VCaP (cell line): ENCODE results near the gene KLHL9.

Source experiments
- H3K27ac ChIP-seq: fragments of 450-650 bp; 2 replicates; pipeline ENCODE4 v1.5.1; 2017
- TF ChIP-seq, protein P1 (sequence below): fragments of 450-650 bp; conservative IDR thresholded peaks from 2 replicates; pipeline ENCODE4 v1.5.1; 2017; ENCODE audit warnings: mild to moderate bottlenecking, moderate library complexity

Gene KLHL9

DNA sequence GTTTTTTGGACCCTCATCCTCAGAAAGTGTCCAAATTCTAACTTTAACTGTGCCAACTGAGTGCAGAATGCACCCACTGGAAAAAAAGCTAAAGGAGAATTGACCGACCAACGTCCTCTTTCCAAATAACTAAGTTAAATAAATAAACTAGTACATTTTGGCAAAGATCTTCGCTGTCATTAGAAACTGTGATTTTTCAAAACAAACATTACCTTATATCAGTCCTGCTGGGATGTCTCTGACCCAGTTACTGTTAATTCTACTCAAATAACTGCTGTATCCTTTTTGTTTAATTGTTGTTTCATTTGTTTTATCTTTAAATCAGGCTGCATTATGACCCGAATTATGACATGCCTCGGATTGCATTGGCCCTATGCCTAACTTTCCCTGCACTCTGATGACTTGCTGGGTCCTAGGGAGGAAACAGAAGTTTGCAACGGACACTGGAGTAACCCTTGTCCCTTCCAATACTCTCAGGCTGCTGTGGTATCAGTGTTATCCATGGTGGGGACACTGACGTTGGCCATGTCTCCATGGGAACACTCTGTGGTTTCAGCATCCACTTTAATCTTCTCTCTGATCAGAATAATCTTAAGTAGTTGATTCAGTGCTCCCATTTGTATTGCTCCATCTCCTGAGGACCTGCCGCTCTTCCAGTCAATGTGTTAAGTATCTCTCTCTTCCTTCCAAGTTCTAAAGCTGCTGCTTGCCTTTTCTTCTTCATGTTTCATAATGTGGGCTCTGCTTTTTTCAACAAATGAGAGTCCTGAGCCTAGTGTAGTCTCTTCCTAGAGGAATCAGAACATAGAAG lies 19.0 kb downstream of the KLHL9 start:
- H3K27ac ChIP-seq = peak overlapping the region; percentile 44
- TF ChIP-seq, protein P1, sequence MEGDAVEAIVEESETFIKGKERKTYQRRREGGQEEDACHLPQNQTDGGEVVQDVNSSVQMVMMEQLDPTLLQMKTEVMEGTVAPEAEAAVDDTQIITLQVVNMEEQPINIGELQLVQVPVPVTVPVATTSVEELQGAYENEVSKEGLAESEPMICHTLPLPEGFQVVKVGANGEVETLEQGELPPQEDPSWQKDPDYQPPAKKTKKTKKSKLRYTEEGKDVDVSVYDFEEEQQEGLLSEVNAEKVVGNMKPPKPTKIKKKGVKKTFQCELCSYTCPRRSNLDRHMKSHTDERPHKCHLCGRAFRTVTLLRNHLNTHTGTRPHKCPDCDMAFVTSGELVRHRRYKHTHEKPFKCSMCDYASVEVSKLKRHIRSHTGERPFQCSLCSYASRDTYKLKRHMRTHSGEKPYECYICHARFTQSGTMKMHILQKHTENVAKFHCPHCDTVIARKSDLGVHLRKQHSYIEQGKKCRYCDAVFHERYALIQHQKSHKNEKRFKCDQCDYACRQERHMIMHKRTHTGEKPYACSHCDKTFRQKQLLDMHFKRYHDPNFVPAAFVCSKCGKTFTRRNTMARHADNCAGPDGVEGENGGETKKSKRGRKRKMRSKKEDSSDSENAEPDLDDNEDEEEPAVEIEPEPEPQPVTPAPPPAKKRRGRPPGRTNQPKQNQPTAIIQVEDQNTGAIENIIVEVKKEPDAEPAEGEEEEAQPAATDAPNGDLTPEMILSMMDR = no peak

DNA sequence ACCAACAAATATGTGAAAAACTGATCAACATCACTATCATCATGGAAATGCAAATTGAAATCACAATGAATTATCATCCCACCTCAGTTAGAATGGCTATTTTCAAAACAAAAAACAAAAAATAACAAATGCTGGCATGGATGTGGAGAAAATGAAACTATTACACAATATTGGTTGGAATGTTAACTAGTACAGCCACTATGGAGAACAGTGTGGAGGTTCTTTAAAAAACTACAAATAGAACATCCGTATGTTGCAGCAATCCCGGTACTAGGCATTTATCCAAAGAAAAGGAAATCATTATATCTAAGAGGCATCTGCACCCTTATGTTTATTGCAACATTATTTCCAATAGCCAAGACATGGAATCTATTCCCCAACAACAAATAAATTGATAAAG lies 21.1 kb downstream of the KLHL9 start:
- H3K27ac ChIP-seq = no peak overlapping the region
- TF ChIP-seq, protein P1 = no peak

DNA sequence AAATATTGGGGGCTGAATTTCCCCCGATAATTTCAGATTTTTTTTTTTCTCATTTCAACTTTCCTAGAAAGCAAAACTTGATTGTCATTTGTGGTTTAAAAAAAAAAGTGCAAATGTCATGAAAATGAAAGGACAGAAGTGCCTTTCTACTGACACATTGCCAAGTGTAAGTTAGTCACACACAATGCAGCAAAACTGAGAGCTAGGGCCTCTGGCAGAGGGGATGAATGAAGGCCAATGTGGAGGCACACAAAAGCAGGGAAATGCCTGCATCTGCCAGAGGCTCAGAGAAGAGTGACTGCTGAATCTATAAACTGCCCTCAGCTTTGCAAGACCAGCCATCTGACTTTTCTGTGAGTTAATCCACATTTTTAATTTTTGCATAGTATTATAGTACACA lies 23.3 kb downstream of the KLHL9 start:
- H3K27ac ChIP-seq = no peak overlapping the region
- TF ChIP-seq, protein P1 = no peak

DNA sequence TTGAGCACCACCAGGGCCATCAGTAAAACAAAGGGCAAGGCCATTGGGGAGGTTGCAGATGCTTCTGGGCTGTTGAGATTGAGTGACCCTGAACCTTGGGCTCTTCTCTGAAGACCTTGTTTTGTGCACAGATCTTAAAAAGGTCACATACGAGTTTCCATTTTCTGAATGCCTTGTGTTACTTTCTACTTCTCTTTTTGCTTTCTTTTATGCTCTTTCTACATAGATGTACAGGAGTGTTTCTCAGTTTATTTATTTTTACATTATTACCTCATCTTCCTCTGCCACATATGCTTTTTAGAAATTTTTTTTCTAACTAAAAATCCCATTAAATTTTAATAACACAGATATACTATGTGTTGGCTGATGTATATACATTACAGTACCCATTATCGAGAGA lies 30.0 kb downstream of the KLHL9 start, which contains the start of gene IFNA5:
Gene IFNA5, minus strand, starts transcription at position 101 of the 400 bp plus-strand sequence. Its CDS starts 57 bp downstream, at position 44.
- H3K27ac ChIP-seq = no peak within 1 kb of the TSS
- TF ChIP-seq, protein P1 = no peak

DNA sequence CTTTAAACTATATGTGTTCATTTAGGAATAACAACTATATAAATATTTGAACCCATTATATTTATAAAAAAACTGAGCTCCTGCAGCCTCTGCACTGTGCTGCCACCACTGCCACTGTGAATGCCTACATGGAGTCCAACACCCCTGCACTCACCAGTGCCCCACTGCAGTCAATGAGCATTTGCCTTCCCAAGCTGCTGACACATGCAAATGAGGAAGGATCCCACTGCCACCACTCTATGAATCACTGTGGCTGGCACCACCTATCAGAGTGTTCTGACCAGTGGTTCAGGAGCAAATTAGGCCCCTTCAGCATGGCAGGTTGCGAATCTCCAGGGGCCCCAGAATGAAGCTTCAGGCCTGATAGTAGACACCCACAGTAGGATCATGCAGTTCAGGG lies 39.2 kb downstream of the KLHL9 start:
- no peak overlapping the region for H3K27ac ChIP-seq
- TF ChIP-seq, protein P1 = no peak

DNA sequence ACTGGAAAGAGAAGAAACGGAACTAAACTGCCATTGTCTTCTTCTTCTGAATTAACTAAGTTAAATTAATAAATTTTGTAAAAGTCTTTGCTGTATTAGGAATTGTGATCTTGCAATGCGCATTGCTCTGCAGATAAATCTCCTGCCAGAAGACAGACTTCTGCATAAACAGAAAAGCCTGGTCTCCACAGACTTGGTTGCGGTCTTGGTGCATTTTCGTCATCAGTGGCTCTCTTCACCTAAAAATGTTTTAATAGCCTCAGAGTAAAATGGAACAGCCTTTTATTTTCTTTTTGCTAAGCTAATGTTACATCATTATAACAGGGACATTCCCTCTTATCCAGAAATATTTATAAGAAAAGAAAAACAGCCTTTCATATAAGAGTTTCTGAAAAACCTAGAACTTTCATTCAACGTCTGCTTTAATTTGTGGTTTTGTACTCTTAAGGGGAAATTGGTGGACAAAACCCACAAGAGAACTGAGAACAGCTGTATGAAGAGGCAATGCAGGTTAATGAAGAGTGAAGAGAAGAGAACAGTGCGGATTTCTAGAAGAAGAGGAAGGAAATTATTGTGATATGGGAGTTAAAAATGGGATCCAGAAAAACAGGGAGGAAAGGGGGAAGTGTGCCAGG lies 40.2 kb downstream of the KLHL9 start:
- H3K27ac ChIP-seq = no peak overlapping the region
- TF ChIP-seq, protein P1 = no peak

DNA sequence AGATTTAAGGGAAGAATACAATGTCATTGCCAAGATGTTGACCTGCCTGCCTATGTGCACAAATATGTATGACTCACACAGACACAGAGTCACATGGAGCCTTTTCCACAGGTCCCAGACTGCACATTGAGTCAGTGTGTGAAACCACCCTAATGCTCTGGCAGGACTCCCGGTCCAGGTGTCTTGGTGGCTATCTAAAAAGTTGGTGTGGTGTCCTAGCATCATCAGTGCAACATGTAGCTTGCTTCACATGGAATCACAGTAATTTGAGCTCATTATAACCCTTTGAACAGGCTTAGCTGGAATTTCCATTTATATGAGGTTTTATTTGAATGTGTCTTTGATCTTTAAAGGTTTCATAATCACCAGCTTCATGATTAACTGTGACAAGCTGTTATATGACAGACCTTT lies 40.8 kb downstream of the KLHL9 start:
- TF ChIP-seq, protein P1 = no peak
- no peak overlapping the region for H3K27ac ChIP-seq
